HCT116 (cell line): ENCODE data around the gene TMEFF2. TPM values are rescaled to one million over a fixed set of nuclear protein-coding genes. Genes with fewer than 3 reads are reported as not detected.

Experiments
- ATAC-seq: fragments of 200-7000 bp; cut with Tn5 transposase; 2 replicates; pipeline ENCODE4 v1.9.1; 2020; ENCODE audit warnings: mild to moderate bottlenecking, moderate library complexity
- BruUV-seq: library from RNA; stranded (reverse); fragments of 400-500 nt; replicated peaks from 2 replicates; lab custom pipeline; 2021; lab: Mats Ljungman, UMichigan
- CTCF ChIA-PET: fragments of 300-600 bp; sonication (Branson Sonifier 250); formaldehyde crosslinking; loops from one replicate; lab custom pipeline; 2021; ENCODE audit warnings: antibody characterized with exemption; lab: Charles Lee
- POLR2A ChIA-PET: fragments of 300-600, 350-600 bp; sonication (Branson Sonifier 250); formaldehyde crosslinking; loops from one replicate; lab custom pipeline; 2021; ENCODE audit warnings: antibody characterized with exemption; lab: Charles Lee
- RAD21 ChIA-PET, 2 experiments: fragments of 300-600 bp; sonication (Branson Sonifier 250); formaldehyde crosslinking; loops; one replicate each; lab custom pipeline; 2023; ENCODE audit warnings: low total read pairs in 2 of 2; ENCODE audit not compliant: uncharacterized antibody in 2 of 2, unreplicated experiment in 2 of 2, low non-redundant PET in 1 of 2; lab: Charles Lee
- DNase-seq: peaks from one replicate; pipeline ENCODE4 v3.0.0-alpha.2; 2010; ENCODE audit warnings: low read depth, low spot score
- H2AFZ ChIP-seq: fragments of 200-600 bp; shearing (Covaris generic), sonication (generic); 2 replicates; pipeline ENCODE4 v1.6.1; 2017; ENCODE audit warnings: low read depth, mixed run types, mixed read lengths, antibody characterized with exemption, low read length; ENCODE audit not compliant: poor library complexity, severe bottlenecking
- H3K27ac ChIP-seq: 2 replicates; pipeline ENCODE4 v1.5.1; 2012; ENCODE audit warnings: low read depth, low read length
- H3K27me3 ChIP-seq: fragments of 200-600 bp; sonication (generic); 2 replicates; pipeline ENCODE4 v1.6.1; 2016; ENCODE audit warnings: mixed run types, low read length, mixed read lengths; ENCODE audit not compliant: insufficient read depth
- H3K36me3 ChIP-seq, 2 experiments: fragments of 200-500 bp in 1 of 2; fragments of 200-600 bp in 1 of 2; sonication (Bioruptor generic) in 1 of 2; sonication (generic) in 1 of 2; 2 replicates each; pipeline versions ENCODE4 v1.5.1 to v1.6.1; 2014 to 2016; ENCODE audit warnings: low read length in 2 of 2, inconsistent platforms in 1 of 2, mixed read lengths in 1 of 2, mixed run types in 1 of 2; ENCODE audit not compliant: insufficient read depth in 2 of 2, control insufficient read depth in 1 of 2
- H3K4me1 ChIP-seq, 2 experiments: fragments of 200-600 bp in 1 of 2; sonication (generic) in 1 of 2; 2 replicates each; pipeline versions ENCODE4 v1.5.1 to v1.6.1; 2012 to 2017; ENCODE audit warnings: low read length in 2 of 2, inconsistent platforms in 1 of 2, mild to moderate bottlenecking in 1 of 2, mixed read lengths in 1 of 2, mixed run types in 1 of 2, moderate library complexity in 1 of 2; ENCODE audit not compliant: insufficient read depth in 2 of 2, control insufficient read depth in 1 of 2
- H3K4me2 ChIP-seq: fragments of 200-600 bp; sonication (generic); 2 replicates; pipeline ENCODE4 v1.6.1; 2017; ENCODE audit warnings: mixed run types, low read length, mixed read lengths
- H3K4me3 ChIP-seq, 2 experiments: fragments of 200-600 bp in 1 of 2; sonication (generic) in 1 of 2; replicated peaks in 1 of 2; 2 replicates each; pipeline ENCODE4 v1.5.1; 2011 to 2016; ENCODE audit warnings: low read length in 2 of 2, control low read depth in 1 of 2, low read depth in 1 of 2, mild to moderate bottlenecking in 1 of 2, mixed read lengths in 1 of 2, mixed run types in 1 of 2
- H3K79me2 ChIP-seq: fragments of 200-600 bp; sonication (generic); 2 replicates; pipeline ENCODE4 v1.6.1; 2017; ENCODE audit warnings: mild to moderate bottlenecking, mixed run types, low read length, moderate library complexity, mixed read lengths; ENCODE audit not compliant: insufficient read depth
- H3K9ac ChIP-seq: fragments of 200-600 bp; sonication (generic); 2 replicates; pipeline ENCODE4 v1.6.1; 2016; ENCODE audit warnings: low read length, mixed read lengths
- H3K9me2 ChIP-seq: fragments of 200-600 bp; sonication (generic), shearing (Covaris generic); 2 replicates; pipeline ENCODE4 v1.6.1; 2017; ENCODE audit warnings: mixed run types, mild to moderate bottlenecking, moderate library complexity; ENCODE audit not compliant: insufficient read depth
- H3K9me3 ChIP-seq, 2 experiments: fragments of 200-500 bp in 1 of 2; fragments of 200-600 bp in 1 of 2; sonication (Bioruptor generic) in 1 of 2; sonication (generic) in 1 of 2; 2 replicates each; pipeline ENCODE4 v1.6.1; 2014 to 2017; ENCODE audit warnings: low read length in 2 of 2, mixed read lengths in 2 of 2, inconsistent platforms in 1 of 2, low read depth in 1 of 2, mild to moderate bottlenecking in 1 of 2, mixed run types in 1 of 2, moderate library complexity in 1 of 2; ENCODE audit not compliant: control insufficient read depth in 1 of 2, insufficient read depth in 1 of 2
- H4K20me1 ChIP-seq: fragments of 200-600 bp; sonication (generic), shearing (Covaris generic); 2 replicates; pipeline ENCODE4 v1.6.1; 2017; ENCODE audit warnings: mixed run types, mild to moderate bottlenecking, moderate library complexity; ENCODE audit not compliant: insufficient read depth
- ATF3 ChIP-seq: IDR thresholded peaks from 2 replicates; pipeline ENCODE4 v1.6.1; 2012
- CBX3 ChIP-seq: IDR thresholded peaks from 2 replicates; pipeline ENCODE4 v1.6.1; 2012; ENCODE audit warnings: low read depth
- ELF1 ChIP-seq: IDR thresholded peaks from 2 replicates; pipeline ENCODE4 v1.6.1; 2012; ENCODE audit warnings: low read depth, borderline replicate concordance
- EZH2 ChIP-seq: fragments of 200-600 bp; sonication (generic); IDR thresholded peaks from 2 replicates; pipeline ENCODE4 v1.6.1; 2017; ENCODE audit warnings: antibody characterized with exemption, mixed run types
- FOSL1 ChIP-seq: IDR thresholded peaks from 2 replicates; pipeline ENCODE4 v1.6.1; 2012; ENCODE audit warnings: low read depth
- SP1 ChIP-seq: IDR thresholded peaks from 2 replicates; pipeline ENCODE4 v1.6.1; 2012; ENCODE audit warnings: low read depth
- SRF ChIP-seq: IDR thresholded peaks from 2 replicates; pipeline ENCODE4 v1.6.1; 2012; ENCODE audit warnings: low read depth
- intact Hi-C: fragments of 100-400 bp; cut with micrococcal nuclease; formaldehyde crosslinking; loops from 2 replicates; pipeline ENCODE4 v1.10.0; 2022
- total RNA-seq: library from RNA; stranded (reverse); gene quantifications from one replicate; pipeline ENCODE4 v1.2.1, GENCODE V29; 2021; ENCODE audit not compliant: unreplicated experiment
- TF ChIP-seq, protein P1 (sequence below): IDR thresholded peaks from 2 replicates; pipeline ENCODE4 v1.6.1; 2012
- TF ChIP-seq, protein P2 (sequence below): IDR thresholded peaks from 2 replicates; pipeline ENCODE4 v1.6.1; 2012; ENCODE audit warnings: low read depth

TMEFF2 gene
- total RNA-seq, 1 experiment from 2014 or later, result not detected

DNA sequence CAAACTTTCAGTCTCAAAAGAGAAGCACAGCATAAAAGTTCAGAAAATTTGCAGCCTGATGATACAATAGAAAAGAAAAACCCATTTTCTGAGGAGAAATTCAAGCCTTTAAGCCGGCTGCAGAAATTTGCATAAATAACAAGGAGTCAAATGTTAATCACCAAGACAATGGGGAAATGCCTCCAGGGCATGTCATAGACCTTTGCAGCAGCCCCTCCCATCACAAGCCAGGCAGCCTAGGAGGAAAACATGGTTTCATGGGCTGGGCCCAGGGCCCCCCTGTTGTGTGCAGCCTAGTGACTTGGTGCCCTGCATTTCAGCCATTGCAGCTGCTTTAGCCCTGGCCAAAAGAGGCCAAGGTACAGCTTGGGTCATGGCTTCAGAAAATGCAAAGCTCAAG is 293.7 kb downstream of the TMEFF2 start:
- RAD21 ChIA-PET, result no interaction called here
- DNase-seq (no peak), ATAC-seq (no peak)
- Histone ChIP-seq H3K9me3 (no peaks in the 10 kb centered on the region), H3K4me1 (peaks cover 0 to 4% of the 10 kb centered on the region in 2 experiments; a peak in 1 of 4 replicates), H4K20me1 (no peaks in the 10 kb centered on the region), H3K36me3 (no peaks in the 10 kb centered on the region), H3K27ac (no peak overlapping the region), H3K9ac (no peak overlapping the region), H3K79me2 (no peaks in the 10 kb centered on the region), H3K4me3 (no peak overlapping the region), H3K4me2 (no peak overlapping the region), H2AFZ (no peak overlapping the region), H3K9me2 (no peaks in the 10 kb centered on the region), H3K27me3 (no peaks in the 10 kb centered on the region)
- intact Hi-C loops, result no loop called here
- no peak for TF ChIP-seq CBX3
- TF ChIP-seq SRF, result no peak
- TF ChIP-seq, protein P1, sequence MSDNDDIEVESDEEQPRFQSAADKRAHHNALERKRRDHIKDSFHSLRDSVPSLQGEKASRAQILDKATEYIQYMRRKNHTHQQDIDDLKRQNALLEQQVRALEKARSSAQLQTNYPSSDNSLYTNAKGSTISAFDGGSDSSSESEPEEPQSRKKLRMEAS, result no peak
- no peak for TF ChIP-seq ELF1
- TF ChIP-seq EZH2, result no peak
- CTCF ChIA-PET, result no interaction called here
- no TSS peak for BruUV-seq
- POLR2A ChIA-PET, result no interaction called here

- CTCF ChIA-PET, result interaction anchor here (1.3 kb wide), 1 partner anchor 263 kb away, joined by 3 read pairs; no protein-coding TSS in a partner anchor
Measured at GRCh38 chr2:191899410-191899809, 295.3 kb downstream of the TMEFF2 start.

More at GRCh38 chr2:191899410-191899809, 295.3 kb downstream of the TMEFF2 start:
- no peaks in the 10 kb centered on the region for H3K9me3 ChIP-seq
- H4K20me1 ChIP-seq, result no peaks in the 10 kb centered on the region
- H3K27ac ChIP-seq, result no peak overlapping the region
- intact Hi-C loops, result no loop called here
- H3K9ac ChIP-seq, result no peak overlapping the region
- POLR2A ChIA-PET, result no interaction called here
- no peaks in the 10 kb centered on the region for H3K9me2 ChIP-seq
- no peak overlapping the region for H3K4me3 ChIP-seq
- ATAC-seq (no peak), DNase-seq (no peak)
- RAD21 ChIA-PET, result no interaction called here
- no peaks in the 10 kb centered on the region for H3K27me3 ChIP-seq
- peak overlapping the region; percentile 63 for H2AFZ ChIP-seq
- H3K79me2 ChIP-seq, result no peaks in the 10 kb centered on the region
- peaks cover 6 to 20% of the 10 kb centered on the region in 2 experiments for H3K4me1 ChIP-seq
- TF ChIP-seq, protein P2, sequence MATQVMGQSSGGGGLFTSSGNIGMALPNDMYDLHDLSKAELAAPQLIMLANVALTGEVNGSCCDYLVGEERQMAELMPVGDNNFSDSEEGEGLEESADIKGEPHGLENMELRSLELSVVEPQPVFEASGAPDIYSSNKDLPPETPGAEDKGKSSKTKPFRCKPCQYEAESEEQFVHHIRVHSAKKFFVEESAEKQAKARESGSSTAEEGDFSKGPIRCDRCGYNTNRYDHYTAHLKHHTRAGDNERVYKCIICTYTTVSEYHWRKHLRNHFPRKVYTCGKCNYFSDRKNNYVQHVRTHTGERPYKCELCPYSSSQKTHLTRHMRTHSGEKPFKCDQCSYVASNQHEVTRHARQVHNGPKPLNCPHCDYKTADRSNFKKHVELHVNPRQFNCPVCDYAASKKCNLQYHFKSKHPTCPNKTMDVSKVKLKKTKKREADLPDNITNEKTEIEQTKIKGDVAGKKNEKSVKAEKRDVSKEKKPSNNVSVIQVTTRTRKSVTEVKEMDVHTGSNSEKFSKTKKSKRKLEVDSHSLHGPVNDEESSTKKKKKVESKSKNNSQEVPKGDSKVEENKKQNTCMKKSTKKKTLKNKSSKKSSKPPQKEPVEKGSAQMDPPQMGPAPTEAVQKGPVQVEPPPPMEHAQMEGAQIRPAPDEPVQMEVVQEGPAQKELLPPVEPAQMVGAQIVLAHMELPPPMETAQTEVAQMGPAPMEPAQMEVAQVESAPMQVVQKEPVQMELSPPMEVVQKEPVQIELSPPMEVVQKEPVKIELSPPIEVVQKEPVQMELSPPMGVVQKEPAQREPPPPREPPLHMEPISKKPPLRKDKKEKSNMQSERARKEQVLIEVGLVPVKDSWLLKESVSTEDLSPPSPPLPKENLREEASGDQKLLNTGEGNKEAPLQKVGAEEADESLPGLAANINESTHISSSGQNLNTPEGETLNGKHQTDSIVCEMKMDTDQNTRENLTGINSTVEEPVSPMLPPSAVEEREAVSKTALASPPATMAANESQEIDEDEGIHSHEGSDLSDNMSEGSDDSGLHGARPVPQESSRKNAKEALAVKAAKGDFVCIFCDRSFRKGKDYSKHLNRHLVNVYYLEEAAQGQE, result no peak
- TF ChIP-seq FOSL1 (peak; percentile 43), ATF3 (0 out of 2 replicates have a peak, but pooled peaks have one; percentile 25), SP1 (peak; percentile 20; the same call in 1 of the 2 replicates)
- H3K36me3 ChIP-seq, result no peaks in the 10 kb centered on the region
- H3K4me2 ChIP-seq, result no peak overlapping the region; the same call in 1 of the 2 replicates
- BruUV-seq, result no TSS peak
